CD4-positive, alpha-beta T cell treated with Interleukin-10 for 1 hour (primary cell): ENCODE data around the gene HIPK2.
A peak's percentile ranks its signal among the peaks of the same experiment; 100 is the strongest.

Experiments used
- DNase-seq: peaks from one replicate; pipeline ENCODE4 v3.0.0-alpha.2; 2020

HIPK2 gene

GRCh38 chr7:139732471-139733167 is 45.2 kb downstream of the HIPK2 start:
- DNase-seq, result no peak

- no peak for DNase-seq
Observed at GRCh38 chr7:139731802-139732470, 45.9 kb downstream of the HIPK2 start.

GRCh38 chr7:139730746-139731612 is 46.8 kb downstream of the HIPK2 start:
- peak; percentile 5 for DNase-seq

DNA sequence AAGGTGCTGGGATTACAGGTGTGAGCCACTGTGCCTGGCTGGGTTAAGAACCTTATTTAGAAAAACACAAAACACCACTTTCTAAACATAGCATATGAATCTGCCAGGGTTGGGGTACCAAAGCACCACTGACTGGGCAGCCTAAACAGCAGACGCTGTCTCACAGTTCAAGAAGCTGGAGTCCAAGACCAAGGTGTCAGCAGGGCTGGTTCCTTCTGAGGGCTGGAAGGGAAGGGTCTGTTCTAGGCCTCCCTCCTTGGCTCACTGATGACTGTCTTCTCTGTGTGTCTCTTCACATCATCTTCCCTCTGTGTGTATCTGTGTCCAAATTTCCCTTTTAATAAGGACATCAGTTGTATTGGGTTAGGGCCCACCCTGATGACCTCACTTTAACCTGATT is 49.6 kb downstream of the HIPK2 start:
- DNase-seq, result no peak

- DNase-seq, result no peak
Observed at GRCh38 chr7:139727151-139727705, 50.6 kb downstream of the HIPK2 start.

DNA sequence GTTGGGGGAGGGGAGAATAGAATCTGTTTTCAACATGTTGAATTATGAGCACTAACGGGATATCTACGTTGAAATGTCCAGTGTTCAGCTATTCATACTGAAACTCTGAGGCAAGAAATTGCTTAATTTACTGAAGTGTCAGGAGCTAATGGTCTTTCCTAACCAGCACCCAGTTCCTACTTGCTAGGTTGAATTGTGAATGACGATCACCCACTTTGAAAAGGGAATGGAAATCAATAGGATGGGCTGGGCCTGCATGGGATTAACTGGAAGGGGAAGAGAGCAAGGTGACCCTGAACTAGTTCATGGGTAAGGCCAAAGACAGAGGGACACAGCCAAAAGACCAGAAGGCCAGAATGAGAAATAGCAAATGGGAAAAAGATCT is 51.3 kb downstream of the HIPK2 start:
- no peak for DNase-seq

DNA sequence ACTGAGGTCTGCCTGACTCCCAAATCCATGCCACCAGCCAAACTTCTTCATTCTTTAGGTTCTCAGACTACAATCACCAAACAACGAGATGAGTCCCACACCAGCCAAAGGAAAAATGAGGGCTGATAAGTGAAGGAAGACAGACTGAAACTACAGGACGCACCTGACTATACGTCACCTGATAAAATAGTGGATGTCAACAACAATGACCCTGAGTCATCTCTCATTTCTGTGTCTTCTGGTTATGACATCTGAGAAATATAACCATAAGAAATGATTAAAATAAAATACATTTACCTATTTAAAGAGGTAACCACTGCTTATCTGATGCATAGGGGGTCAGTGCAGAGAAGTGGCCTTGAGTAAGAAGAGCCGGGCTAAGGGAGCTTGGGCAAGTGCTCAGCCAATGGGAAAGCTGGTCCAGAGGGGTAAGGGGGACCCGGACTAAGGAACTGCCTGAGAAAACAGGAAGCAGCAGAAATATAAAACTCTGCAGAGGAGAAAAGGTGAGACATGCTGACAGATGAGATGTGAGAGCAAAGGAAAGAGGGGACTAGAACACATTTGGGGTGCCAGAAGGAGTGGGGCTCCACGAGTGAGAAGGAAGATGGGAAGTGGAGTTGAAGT is 51.8 kb downstream of the HIPK2 start:
- no peak for DNase-seq

DNA sequence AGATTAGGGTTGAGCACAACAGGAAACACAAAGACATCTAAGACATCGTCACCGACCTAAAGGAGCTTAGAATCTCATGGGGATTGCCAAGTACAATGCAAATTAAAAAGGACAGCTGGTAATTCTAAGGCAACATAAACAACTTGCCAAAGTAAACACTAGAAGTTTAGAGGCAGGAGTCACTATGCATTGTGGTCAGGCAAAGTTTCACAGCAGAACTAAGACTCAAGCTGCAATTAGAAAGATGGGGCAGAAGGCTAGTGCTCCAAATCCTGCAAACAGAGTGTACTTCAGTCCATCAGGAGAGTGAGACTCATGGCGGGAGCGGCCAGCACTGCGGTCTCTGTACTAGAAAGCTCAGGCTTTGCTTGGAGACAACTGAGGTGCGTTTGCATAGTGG is 52.7 kb downstream of the HIPK2 start:
- DNase-seq, result no peak

DNA sequence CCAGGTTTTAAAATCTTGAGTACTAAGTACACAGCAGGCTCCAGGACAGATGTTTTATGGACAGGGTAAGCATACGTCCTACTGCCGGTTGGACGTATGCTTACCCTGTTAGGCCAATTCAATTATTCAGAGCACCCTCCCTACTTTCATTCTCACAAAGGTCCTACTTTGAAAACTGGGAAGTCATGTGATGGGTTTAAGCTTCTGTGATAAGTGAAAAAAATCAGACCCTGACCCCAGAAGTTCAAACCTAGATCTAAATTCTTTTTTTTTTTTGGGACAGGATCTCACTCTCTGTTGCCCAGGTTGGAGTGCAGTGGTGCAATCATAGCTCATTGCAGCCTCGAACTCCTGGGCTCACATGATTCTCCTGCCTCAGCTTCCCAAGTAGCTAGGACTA is 55.2 kb downstream of the HIPK2 start:
- DNase-seq, result no peak

GRCh38 chr7:139721821-139722220 is 56.0 kb downstream of the HIPK2 start:
- DNase-seq, result no peak

DNA sequence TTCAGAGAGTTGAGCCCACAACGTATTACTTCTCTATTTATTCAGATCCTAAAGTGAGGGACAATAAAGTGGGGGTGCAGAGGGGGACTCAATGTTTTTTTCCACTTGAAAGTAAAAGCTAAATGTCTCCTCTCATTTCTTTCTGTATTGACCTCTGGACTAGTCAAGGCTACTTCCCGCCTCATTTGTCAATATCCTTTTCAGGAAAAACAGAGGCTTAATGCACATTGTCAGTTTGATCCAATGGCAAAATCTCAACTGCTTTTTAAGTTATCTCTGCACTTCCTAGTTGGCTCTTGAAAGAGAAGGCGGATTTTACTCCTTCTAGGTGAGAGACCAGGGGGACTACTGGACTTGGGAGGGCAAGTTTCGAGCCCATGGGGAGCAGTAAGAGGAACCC is 56.4 kb downstream of the HIPK2 start:
- DNase-seq, result no peak

DNA sequence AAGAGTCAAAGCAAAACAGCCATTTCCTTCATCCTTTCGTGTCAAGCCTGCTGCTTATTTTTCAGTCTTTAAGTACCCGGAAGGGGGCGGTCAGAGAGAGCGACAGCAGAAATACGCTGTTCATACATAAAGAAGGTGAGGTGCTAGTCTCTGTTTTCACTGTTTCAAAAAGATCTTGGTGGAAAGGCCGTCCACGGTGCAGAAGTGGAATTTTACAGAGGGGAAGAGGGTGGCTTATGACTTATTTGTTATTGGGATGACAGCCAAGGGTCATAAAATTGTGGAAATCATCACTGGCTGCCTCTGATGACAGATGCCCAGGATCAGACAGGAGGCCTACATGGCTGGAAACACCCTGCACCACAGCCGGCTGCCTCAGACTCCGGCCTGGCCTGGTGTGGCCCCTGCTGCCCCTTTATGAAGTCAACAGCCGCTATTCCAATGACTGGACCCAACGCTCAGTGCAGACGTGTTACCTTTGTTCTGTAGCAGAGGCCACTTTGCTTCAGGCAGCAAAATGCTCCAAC is 57.0 kb downstream of the HIPK2 start:
- DNase-seq, result peak; percentile 25

DNA sequence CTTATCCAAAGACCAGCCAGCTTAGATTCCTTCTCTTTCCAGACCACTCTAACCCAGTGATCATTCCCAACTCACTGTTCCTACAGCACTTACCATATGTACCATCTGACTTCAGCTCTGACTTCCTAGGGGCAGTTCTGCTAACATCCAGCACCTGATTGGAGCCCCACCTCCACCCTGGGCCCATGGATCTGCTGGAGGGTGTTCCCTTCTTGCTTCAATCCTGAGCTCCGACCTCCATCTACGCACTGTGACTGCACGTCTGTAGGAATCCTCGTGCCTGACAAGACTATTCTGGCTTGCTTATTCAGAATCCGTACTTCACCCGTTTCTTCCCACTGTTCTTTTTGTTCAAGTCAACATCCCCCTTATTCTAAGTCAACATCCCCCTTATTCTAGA is 57.6 kb downstream of the HIPK2 start:
- DNase-seq, result no peak

- DNase-seq, result no peak
Observed at GRCh38 chr7:139718859-139719258, 58.9 kb downstream of the HIPK2 start.

DNA sequence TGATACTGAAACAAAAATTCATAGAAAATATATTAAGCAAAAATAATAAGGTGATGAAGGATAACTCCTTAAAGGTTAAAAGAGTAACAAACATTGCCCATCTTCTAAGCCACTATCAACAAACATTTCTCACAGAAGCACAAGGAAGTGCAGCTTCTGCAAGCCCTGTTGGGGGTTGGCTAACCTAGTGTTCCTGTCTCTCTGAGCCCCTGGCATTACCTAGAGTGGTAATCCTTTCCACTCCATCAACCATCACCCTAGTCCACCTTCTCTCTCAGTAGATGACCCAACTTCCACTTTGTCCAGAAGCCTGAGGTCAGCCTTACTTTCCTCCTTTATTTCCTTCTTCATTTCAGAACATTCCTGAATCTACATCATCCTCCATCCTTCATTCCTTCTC is 59.7 kb downstream of the HIPK2 start:
- no peak for DNase-seq

DNA sequence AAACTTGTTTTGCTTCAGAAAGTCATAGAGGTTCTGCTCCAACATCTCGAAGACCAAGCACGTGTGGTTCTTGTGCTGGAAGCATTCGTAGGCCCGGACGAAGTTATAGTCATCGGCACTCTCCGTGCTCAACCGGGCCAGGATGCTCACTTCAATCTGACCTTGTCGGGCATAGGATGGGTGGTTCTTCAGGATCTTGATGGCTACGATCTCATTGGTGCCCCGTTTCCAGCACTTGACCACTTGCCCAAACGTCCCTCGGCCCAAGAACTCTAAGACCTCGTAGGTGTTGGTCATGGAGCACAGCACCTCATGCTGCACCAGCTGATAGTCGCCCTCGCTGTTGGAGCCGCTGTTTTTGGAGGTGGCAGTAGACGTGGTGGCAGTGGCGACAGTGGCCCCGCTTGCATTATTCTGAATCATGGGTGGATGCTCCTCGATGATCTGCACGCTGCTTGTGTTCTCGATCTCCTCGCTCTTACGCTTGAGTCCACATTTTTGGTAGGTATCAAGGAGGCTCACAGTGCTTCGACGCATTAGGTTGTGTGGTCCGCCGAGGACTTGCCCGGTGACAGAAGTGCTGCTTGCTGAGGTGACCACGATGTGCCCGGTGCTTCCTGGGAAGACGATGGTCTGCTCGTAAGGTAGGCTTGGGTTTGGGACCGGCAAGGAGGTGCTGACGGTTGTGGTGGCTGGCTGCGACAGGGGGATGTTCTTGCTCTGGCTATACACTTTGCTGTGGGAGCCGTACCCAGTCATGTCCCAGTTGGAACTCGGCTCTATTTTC is 61.4 kb downstream of the HIPK2 start:
- DNase-seq, result no peak

DNA sequence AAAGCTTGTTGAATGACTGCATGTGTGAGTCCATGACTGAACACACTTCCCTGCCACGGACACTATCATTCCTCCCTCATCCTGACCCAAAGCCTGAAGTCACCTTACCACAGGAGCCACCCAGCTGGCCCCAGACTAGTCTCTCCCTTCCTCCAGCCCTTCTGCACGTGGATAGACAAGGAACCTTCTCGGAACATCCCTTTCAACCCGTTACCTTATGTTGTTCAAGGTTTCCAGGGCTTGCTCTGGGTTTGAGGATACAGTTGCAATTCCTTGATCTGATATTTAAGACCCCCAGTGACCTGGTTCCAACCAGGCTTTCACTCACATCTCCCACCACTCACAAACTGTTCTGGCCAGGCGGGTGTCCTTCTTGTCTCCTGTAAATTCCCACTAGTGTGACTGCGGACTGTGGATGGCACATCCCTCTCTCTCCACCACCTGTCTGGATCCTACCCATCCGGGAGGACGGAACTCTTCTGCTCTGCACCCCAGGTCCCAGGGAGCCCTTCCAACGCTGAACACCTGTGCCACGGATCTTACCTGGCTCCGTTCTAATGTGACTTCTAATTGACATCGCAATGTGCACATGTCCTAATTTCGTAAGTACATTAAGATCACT is 62.5 kb downstream of the HIPK2 start:
- no peak for DNase-seq

DNA sequence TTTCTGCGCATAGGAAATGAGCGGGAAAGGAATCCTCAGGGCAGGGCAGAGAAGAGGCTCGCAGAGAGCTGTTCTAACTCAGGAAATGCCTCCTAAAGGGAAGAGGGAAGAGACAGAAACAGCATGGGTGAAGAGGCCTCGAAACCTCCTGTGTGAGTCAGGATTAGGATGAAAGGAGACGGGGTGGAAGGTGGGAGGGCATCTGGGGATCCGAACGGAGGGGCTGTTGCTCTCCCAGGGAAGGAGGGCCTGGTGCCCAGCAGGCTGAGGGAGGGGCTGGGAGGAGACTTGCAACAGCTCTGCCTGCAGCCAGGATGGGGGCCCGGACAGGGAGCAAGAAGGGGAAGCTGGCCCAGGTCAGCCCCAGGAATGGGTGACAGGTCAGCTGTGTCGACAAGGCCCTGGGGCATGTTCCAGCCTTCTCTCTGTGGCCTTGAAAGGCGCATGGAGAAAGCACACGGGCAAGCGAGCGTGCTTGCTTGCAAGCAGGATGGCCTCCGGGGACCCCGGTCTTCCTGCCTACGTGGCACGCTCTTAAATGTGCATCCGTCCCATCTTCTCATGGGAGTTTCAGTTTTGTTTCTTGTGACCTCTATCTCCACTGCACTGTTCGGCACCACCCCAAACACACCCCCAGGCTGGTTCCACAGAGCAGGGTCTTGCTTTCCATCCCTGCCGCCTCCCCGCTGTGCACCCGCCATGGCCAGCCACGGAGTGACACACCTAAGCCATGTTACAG is 63.5 kb downstream of the HIPK2 start:
- DNase-seq, result no peak

DNA sequence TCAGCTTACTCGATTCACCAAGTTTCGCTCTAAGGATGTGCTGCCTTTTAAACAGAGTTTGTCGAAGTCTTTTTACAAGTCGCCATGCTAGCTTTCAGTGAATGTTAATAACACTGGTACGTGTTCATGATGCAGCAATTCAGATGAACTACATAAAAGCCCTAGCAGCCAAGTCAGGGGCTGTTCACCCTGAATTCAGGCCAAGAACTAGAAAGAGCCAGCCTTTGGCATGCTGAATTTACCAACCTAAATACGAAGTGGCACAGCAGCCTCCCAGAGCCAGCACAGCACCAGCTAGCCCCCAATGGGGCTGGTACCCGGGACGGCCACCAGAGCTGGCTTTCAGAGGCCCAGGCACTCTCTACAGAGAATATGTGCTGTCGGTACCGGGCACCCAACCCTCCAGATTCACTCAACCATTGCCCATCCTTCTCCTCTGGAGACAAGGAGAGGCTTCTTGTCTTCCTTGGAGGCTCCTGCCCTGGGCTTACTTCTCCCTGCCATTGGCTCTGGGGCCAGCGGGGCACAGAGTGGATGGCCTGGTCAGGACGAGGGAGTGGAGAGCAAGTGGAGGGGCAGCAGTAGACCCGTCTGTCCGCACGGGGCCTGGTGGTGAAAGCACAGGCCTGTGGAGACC is 64.2 kb downstream of the HIPK2 start:
- DNase-seq, result no peak

DNA sequence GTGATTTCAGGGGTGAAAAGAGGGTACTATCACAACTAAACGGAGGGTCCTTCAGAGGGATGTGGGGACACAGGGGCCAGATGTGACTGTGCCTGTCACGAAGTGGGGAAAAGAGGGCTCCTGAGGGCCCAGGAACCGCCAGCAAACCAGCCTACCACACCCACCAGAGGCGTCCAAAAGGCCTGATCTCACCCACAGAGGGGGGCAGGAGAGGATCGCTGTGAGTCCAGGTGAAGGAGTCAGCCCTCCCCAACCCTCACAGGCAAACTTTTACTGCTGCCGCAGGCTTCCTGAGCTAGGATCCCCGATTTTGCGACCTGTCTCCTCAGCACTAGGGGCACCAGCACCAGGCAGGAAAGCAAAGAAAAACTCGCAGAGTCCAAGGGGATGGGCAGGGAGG is 64.7 kb downstream of the HIPK2 start:
- no peak for DNase-seq
